Inflammatory macrophage treated with lipopolysaccharide for 4 hours (primary cell): ENCODE measurements around the gene GRIA1.

ENCODE experiments used
- DNase-seq: peaks from one replicate; pipeline ENCODE4 v3.0.0-alpha.2; 2020

The GRIA1 gene

DNA sequence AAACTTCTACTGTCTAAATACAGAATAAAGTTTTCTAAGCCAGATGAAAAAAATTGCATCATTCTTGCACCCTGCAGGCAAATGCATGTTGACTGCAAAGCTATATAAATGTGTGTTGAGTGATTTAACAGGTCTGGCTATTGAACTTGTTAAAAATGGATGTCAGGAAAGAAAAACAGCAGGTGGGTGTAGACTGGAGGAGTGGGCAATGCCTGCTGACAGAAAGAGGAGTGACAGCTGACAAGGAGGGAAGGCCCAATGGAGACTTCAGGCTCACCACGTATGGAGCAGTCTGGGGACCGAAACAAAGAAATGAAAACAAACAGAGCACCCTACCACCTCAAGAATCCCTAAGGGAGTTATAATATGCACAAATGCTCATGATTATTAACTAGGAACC, 127.8 kb downstream of the GRIA1 start:
- no peak for DNase-seq

DNA sequence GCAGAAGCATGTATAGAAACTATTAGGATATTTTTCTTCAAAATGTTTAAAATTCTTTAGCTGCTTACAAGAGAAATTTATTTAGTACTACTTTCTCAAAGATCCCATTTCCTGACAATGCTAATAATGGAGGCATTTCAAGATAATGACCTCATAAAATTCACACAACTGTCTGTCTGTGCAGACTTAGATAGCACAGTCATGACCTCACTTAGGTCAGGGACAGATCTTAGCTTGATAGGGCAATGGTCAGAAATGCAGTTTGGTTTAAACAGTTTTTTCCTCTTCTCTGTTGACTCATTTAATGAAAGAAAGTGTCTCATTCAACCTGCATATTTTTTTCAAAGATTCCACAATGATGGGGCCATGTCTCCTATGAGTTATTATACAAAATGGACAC, 128.4 kb downstream of the GRIA1 start:
- no peak for DNase-seq

DNA sequence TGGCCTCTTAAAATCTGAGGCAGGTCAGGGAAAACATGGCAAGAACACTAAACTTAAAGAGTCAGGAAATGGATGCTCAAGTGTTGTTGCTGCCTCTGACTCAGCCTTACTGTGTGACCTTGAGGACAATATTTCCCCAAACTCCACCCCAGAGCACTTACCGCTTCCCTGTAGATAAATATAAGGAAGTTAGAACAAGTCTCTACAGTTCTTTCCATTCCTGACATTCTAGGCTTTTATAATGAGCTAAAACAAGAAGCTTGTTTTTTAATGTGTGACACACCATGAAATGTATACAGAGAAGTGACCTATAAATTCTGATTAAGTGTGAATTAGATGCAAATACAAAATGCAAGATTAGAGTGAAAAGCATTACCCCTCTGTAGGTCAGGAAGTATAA, 129.3 kb downstream of the GRIA1 start:
- no peak for DNase-seq

DNA sequence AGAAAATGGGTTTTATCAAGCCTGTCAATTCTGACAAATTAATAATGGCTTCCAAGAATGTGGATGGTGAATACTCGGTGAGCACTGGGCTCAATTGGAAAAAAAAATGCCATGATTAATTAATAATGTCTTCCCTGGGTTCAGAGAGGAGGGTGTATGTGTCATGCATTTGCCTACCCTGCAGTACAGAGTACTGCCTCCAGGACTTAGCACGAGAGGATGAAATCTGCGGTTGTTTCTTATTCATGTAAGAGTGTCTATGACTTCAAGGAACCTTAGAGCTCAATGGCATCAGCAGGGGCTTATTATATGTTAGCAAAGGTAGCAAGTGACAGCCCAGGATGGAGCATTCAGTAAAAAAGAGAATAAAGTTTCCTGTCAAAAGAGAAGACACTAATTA, 132.7 kb downstream of the GRIA1 start:
- DNase-seq, result no peak

DNA sequence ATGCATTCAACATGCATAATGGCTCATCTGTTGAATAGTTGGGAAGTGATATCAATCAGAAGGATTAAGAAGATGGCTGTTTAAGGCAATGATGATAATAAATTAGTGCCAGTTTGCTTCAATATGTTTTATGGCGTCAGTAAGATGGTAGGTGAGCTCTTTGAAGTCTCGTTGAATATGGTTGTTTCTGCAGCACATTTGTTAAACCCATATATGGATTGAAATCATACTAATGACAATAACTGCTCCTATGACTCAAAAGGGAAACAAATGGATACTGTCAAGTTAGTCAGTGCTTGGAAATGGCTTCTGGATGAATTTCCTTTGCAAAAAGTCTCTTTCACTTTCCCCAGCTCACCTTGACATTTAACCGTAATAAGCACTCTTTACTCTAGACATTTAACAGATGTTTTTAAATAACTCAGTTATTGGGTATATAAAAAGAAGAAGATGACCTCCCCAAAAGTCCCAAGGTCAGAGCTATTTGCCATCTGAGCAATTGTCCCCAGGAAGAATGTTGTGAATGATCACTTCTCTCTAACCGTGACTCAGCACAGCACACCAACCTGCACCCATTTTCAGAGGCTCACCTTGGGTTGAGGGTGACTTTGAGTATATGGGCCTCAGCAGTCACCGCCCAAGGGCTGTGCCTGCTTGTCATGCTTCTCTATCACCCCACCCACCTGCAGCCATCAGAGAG, 133.4 kb downstream of the GRIA1 start:
- DNase-seq, result no peak

DNA sequence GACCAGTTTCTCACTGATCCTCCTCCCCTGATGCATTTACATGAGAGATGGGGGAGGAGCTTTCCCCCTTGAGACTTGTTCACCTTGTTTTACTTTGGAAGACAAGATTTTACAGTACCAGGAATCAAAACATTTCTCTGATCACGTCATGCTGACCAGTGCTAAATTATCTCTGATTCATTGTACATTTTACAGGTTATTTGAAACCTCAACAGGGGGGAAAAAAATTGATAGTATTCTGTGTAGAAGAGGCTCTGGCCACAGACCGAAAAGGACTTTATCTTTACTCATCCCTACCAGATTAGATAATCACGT, 133.9 kb downstream of the GRIA1 start:
- no peak for DNase-seq

DNA sequence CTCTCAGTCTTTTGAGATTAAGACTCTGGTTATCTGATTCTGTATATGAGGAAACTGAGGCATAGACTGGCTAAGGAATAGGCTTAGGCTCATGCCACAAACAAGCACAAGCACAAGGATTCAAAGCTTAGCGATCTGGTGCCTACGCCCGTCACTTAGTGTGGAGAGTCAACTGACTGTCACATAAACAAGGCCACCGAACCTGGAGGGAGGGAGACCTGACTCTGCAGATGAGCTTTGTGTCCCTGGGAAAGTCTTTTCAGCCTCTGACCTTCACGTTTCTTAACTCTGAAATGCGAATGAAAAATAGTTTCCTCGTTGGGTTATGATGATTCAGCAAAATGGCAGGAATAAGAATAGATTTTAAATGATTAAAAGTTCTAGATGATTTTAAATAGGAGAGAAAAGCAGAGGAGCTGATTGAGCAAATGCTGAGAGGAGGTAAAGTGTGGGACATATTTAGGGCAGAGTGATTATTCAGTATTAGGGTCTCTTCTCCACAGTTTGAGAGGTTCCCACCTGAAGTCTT, 135.4 kb downstream of the GRIA1 start:
- DNase-seq, result no peak

DNA sequence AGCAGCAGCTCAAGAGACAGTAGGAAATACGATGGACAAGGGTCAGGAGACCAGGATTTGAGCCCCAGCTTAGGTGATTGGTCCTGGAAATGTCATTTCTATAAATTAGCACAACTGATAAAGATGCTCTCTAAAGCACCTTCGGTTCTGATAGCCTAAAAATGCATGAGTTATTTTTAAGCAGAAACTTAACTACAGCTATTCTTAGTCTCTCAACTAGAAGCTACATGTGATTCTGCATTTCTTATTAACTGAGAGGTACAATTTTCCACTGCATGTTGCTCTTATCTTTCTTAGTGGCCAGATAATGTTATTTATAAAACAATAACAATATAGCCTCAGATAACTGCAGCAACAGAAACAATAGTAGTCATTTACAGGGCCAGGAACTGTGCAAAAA, 136.4 kb downstream of the GRIA1 start:
- no peak for DNase-seq

DNA sequence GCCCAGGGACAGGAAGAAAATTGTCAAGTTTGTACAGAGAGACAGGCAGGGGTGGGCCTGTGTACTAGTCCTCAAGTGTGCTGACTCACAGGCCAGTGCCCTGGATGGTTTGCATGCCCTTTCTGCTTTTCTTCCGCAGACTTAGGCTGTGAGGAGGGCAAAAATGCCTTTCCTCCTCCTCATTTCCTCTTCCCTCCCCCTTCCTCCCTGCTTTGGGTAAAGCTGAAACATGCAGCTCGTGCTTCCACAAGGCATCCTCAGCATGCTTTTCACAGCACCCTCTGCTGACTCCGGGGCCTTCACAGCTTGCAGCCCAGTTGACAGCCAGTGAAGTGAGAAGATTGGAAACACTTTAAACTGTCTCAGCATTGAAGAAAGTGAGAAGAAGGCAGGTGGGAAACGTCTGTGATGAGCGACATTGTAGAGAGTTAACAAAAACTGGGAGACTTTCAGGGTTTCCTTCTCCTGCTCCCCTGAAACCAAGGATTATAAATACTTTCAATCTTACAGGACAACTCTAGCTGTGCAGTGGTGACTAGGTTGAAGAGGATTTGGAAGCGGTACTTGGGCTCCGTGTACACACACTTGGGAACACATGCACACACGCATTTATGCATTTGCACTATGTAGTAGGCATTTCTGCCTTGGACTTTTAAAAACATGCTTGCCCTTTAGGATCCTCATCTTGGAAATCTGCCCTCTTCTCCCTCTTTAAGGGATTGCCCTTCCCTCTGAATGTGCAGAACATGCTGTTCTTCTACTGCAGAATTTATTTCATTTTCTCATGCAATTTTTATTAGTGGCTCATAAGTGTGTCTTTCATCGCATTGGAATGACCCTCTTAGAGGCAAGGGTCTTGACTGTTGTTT, 138.8 kb downstream of the GRIA1 start:
- DNase-seq, result no peak

DNA sequence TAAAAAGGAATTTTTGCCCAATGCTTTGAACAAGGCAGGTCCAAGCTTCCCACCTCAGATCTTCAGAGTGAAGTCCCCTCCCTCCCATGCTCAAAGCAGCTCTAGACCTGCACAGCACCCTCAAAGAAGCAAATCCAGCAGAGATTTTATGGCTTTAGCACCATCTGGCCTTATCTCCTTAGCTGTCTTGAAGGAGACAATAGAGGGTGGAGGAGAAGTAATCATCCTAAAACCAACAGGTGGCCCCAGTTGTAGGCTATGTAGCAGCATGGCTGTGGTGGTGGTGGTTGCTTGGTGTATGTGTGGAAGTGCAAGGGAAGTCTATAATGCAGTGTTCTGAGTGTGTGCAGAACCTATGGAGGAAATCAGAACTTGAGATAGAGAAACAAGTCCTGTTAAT, 140.1 kb downstream of the GRIA1 start:
- DNase-seq, result no peak

DNA sequence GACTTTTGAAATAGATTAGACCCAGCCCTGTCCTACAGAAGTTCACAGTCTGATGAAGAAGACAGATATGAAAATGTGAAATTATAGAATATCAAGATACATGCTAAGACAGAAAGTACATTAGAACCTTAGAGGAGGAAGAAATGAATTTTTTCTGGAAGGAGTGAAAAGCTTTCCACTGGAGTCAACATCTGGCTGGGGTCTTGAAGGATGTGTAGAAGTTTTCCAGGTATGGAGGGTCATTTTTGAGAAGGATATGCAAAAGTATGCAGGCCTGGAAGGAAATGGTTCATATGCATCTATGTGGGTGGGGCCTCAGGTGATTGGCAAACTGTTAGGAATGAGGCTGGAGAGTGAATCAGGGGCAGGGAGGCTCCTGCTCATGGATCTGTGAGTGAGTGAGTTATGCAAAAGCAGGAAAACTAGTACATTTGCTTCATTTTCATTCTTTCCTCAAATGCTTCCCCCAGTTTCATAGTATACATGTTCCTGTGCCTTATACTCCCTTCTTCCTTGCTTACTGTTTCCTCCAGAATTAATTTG, 142.3 kb downstream of the GRIA1 start:
- no peak for DNase-seq

DNA sequence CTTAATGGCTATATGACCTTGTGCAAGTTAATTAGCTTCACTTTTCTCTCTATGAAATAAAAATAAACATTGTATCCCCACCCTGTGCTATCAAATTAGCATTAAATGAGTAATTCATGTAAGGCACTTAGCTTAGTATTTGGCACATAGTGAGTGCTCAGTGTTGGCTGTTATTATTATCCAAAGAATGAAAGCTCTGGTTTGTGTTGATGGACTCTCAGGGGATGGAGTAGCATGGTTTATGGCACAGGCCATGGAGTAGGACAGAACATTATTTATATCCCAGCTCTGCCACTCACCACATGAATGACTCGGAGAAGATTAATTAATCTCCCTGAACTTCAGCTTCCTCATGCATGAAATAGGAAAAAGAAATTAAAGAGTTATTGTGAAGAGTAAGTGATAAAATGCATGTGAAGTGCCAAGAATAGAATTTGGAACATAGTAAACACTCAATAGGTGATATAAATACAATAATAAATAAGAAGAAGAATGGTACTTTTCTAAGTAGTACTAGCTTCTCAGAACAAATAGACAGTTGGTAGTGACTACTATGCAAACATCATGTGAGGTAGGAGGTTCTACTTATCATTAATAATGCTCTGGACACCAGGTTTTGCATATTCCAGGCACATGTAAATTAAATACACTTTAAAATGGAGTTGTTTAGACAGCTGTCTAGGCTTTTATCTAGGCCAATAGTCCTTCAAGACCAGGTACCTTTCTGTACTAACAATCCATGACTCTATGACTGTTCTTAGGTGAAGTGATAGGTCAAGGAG, 146.4 kb downstream of the GRIA1 start:
- no peak for DNase-seq

DNA sequence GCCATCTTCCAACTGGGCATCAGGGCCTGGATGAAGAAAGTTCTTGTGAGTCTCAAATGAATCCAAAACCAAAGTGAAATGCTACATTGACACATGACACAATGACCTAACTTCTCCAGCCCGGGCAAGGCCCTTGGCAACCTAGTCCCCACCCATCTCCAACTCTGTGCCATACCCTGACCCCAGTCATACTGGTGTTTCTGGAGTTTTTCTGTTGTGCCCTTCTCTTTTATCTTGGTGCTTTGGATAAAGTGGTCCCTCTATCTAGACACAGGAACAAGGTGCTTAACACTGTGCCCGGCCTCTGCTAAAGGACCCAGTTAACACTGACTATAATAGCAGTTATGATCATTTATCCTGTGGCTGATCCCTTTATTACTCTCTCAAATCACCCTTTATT, 149.8 kb downstream of the GRIA1 start:
- DNase-seq, result no peak

DNA sequence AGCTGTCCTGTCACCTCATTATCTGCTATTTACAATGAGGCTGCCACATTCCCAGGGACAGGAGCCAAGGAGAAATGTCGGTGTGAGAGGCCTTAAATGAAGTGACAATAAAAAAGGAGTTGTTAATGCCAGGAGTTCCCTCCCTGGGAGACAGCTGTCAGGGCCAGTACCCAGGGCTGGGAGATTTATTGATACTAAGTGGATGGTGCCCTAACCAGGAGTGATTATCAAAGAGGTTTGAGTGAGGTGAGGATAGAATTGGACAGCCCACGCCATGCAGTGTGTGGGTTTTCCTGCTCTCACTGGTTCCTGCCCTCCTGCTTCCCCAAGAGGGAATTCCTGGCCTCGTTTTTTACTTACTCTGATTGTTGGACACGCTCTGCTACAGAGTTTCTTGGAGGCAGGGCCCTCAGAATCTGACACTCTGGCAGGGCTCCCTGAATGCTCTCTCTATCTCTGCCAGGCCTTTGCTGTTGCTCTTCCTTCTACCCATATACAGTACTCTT, 150.8 kb downstream of the GRIA1 start:
- DNase-seq, result no peak

DNA sequence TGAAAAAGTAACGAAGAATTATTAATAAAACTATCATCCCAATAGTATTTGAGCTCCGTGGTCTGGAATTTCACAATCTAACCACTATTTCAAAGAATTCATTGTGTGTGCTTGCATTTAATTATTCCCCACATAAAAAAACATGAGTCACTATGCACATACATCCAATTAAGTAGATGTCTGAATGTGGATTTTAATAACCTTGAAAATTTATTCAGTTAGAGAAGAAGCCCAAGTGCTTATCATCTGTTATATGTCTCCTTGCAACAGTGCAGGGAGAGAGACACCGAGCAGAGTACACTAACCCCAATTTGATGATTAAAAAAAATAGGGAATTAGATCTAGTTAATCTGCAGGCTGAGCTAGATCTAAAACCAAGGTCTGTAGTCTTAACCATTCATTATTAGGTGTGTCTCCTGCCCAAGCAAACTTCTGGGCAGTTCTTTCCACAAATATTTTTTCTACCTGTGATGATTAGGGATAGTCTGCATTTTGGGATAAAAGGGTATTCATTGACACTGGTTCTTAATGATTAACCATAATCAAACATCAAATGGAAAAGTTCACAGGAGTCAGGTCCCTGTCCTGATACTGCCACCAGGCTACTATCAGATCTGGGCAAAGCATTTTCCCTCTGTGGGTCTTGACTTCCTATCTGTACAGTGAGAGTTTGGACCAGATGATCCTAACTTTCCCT, 164.2 kb downstream of the GRIA1 start:
- no peak for DNase-seq

DNA sequence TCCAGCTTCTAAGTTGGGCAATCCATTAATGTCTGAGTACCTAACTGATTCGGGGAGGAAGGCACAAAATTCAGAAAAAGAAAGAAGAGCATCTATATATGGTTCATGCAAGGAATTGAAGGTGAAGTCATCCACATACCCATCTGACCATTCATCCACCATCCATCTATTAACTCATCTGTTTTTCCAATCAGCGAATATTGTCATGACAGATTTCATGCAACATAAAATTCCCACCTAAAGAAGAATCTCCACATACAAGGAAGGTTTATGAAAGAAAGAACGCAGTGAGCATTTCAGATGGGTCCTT, 164.7 kb downstream of the GRIA1 start:
- no peak for DNase-seq

DNA sequence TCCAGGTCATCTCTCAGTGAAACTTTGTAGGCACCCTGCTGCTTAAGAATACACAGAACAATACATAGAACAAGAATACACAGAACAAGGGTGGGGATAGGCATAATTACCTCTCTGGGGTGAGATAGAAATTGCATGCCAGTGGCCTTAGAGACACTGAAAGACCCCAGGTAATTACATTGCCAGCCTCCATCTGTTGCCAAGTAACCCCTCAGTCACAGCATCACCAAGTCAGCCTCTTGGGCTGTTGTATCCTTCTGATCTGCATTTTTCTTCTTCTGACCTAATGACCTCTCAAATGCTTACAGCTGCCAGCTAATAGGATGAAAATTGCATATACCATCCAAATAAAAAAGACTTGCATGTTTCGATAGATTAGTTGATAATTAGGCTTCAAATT, 167.7 kb downstream of the GRIA1 start:
- no peak for DNase-seq

DNA sequence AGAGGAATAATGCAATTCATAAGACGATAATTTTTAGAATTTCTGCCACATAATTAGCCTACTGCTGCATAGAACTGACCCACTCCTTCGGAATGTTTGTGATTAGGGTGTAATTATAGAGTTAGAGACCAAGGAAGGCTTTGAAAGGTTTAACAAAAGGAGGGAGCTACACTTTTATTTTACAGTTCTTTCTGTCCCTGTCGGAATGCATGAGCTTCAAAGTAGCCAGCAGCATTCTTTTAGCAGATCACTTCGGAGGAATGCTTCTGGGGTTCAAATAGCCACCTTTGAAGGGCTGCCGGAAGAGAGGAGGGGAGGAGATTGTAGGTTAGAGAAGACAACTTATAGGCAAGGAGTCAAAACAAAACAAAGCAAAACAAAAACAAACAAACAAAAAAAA, 168.1 kb downstream of the GRIA1 start:
- no peak for DNase-seq

DNA sequence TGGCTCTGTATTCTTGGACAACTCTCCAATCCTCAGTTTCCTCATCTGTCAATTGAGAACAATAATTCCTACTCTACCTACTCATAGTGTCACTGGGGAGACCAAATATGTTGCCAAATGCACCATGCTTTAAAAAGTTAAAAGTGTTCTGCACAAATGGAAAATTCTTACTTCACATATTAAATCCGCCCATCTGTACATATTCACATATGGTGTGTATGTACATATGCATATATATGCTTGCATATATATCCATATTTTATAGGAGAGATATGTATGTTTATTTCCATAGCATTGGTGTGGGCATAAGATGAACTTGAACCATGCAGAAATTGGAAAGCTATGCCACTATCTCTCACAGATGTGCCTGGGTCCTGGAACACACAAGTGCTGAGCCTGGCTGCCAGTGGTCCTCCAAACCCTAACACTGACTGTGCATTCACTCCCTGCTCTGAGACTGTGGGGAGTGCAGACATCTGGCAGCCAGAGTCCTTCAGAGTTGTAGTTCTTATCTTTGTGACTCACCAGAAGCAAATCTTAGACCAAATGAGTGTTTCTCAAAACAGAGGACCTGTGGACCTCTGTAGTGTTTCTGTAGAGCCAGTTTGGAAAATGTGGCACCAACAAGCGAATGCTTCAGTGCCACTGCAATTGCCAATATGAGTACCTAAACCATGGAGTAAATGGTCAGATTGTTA, 168.7 kb downstream of the GRIA1 start:
- no peak for DNase-seq

DNA sequence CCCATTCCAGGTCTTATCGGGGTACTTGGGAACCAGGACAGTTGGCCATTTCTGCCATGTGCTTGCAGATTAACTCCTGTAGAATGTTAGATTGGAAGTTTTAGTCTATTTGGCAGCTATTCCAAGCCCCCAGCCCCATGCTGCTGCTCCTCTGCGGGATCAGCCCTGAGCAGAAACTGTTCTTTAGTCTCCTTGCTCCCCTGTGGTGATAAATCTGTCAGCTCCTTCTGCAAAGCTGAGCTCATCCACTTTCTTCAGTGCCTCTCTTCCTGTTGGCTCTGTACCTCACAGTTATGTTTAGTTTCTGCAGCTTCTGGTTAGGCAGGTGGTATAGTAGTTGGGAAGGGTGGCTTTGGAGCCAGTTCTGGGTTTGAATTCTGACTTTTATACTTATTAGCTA, 170.4 kb downstream of the GRIA1 start:
- DNase-seq, result no peak

DNA sequence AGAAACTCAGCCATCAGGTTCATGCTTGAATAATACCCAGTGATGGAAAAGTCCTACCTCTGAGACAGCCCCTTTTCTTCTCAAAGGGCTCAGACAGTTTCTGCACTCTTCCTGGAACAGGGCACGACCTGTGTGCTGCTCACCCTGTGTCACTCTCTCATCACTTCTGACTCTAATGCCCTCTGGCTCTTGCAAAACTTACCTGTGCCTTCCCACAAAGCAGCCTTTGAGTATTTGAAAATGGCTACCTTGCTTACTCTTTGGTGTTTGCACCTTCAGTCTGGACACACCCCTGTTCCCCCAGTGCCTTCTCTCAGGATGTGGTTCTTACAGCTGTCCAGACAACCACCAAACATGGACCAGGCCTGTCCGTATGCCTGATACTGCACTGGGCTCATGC, 171.4 kb downstream of the GRIA1 start:
- no peak for DNase-seq

DNA sequence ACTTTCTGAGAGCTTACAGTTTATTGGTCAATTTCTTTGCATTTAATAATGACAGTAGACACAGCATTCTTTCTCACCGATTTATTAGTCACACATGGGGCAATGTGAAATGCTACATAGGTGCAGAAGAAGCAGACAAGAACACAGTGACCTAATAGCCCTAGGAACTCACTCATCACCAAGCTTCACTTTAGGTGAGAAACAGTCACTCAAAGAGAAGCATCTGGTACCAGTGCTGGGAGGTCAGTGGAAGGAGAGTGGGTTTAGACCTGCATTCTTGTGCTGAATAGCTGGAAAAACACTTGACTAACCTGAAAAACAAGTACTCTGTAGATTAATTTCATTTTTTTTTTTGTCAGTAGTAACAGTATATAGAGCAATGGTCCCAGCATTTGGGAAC, 179.6 kb downstream of the GRIA1 start:
- no peak for DNase-seq
